ENCODE data around the gene ZNF808. TPM values are rescaled to one million over a fixed set of nuclear protein-coding genes. Genes with fewer than 3 reads are reported as not detected.

ZNF808 gene
- total and polyA plus RNA-seq, 2 of the 4 experiments (the other 2 are of a cell fraction), result 3.6 to 19.9 TPM

DNA sequence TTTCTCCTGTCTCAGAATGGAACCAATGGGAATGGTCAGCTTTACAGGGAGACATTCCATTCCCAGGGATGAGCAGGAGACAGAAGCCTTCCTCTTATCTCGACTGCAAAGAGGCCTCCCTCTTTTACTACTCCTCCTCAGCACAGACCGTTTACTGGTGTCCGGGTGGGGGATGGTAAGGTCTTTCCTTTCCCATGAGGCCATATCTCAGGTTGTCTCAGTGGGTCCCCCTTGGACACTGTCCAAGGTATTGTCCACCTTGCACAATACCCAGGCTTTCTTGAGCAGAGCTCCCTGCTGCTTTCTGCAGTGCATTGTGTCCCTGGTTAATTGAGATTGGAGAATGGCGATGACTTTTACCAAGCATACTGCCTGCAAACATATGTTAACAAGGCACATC is 7.5 kb upstream of the ZNF808 start:
- H2AFZ ChIP-seq (replicated peaks; ENCODE audit: low read length, poor library complexity), result no peak overlapping the region
- no peak overlapping the region for H2BK20ac ChIP-seq (ENCODE audit: low read depth, low read length)
- H4K5ac ChIP-seq (ENCODE audit: low read depth, low read length), result no peak overlapping the region
- in situ Hi-C loops (cut with MboI; ENCODE audit: low sequenced_read_pairs) (no loop called here), dilution Hi-C loops (cut with HindIII; ENCODE audit: low sequenced_read_pairs, unreplicated experiment) (no loop called here), intact Hi-C loops (cut with micrococcal nuclease) (no loop called here)
- H2BK15ac ChIP-seq (ENCODE audit: low read depth, low read length), result no peak overlapping the region
- no peak overlapping the region for H3K18ac ChIP-seq (ENCODE audit: low read depth, low read length)
- peaks cover 22% of the 10 kb centered on the region for H3K9me3 ChIP-seq (ENCODE audit: control insufficient read depth, insufficient read depth, low read length)
- H3K4me2 ChIP-seq (ENCODE audit: low read depth, low read length), result no peak overlapping the region
- H3K23ac ChIP-seq (ENCODE audit: low read depth, low read length), result no peak overlapping the region
- no peak overlapping the region for H3K27ac ChIP-seq (ENCODE audit: insufficient read depth, low read length)
- H3K36me3 ChIP-seq (ENCODE audit: control insufficient read depth, insufficient read depth, low read length), result peaks cover 1% of the 10 kb centered on the region; the same call in 1 of the 2 replicates
- no peak overlapping the region for H2BK5ac ChIP-seq (ENCODE audit: low read depth, low read length, poor library complexity, severe bottlenecking)
- H3K9me1 ChIP-seq (ENCODE audit: insufficient read depth, low read length), result no peaks in the 10 kb centered on the region
- TF ChIP-seq CHD1 (IDR thresholded peaks at IDR 0.05; ENCODE audit: low read depth, low read length), result no peak
- TF ChIP-seq MAZ (IDR thresholded peaks at IDR 0.05; ENCODE audit: borderline replicate concordance, low read depth, low read length), result no peak
- TF ChIP-seq FOS (IDR thresholded peaks at IDR 0.05; ENCODE audit: low read depth, low read length), result no peak
- TF ChIP-seq NFE2L2 (IDR thresholded peaks at IDR 0.05; ENCODE audit: low read depth, low read length), result no peak
- TF ChIP-seq RAD21 (IDR thresholded peaks at IDR 0.05; ENCODE audit: low read length), result no peak
- no peak for TF ChIP-seq BHLHE40 (IDR thresholded peaks at IDR 0.05; ENCODE audit: low read depth, low read length)
- no peak overlapping the region for H3K4ac ChIP-seq (ENCODE audit: low read depth, low read length)
- no peak overlapping the region for H2AK5ac ChIP-seq (ENCODE audit: low read depth, low read length)
- POLR2A ChIA-PET (ENCODE audit: unreplicated experiment), result no interaction called here
- DNase-seq (no peak), ATAC-seq (ENCODE audit: low read depth) (no peak)
- H3K4me3 ChIP-seq (ENCODE audit: insufficient read depth, low read depth, low read length), result no peak overlapping the region
- H3K14ac ChIP-seq (replicated peaks; ENCODE audit: low read depth, low read length), result no peak overlapping the region
- H3K27me3 ChIP-seq (ENCODE audit: control insufficient read depth, insufficient read depth, low read length), result no peaks in the 10 kb centered on the region
- H4K8ac ChIP-seq (ENCODE audit: low read depth in 2 of 2, low read length in 2 of 2), result no peak overlapping the region
- H3K4me1 ChIP-seq (ENCODE audit: control insufficient read depth, insufficient read depth, low read length), result no peaks in the 10 kb centered on the region
- no peak overlapping the region for H2BK120ac ChIP-seq (ENCODE audit: low read depth, low read length)
- no peak overlapping the region for H3K9ac ChIP-seq (ENCODE audit: low read depth, low read length)
- no peak overlapping the region for H3K56ac ChIP-seq (ENCODE audit: extremely low read depth, insufficient read depth, low read length)
- CTCF ChIA-PET, result no interaction called here
- WGBS, 2 experiments (ENCODE audit: extremely low coverage in 2 of 2, insufficient read length in 1 of 2), result no CpG with 5 or more reads among the region's 4 CpGs
- H4K20me1 ChIP-seq (ENCODE audit: insufficient read depth, low read length), result no peaks in the 10 kb centered on the region
- H2AK9ac ChIP-seq (replicated peaks; ENCODE audit: low read depth, low read length, poor library complexity), result no peak overlapping the region
- H3K79me1 ChIP-seq (ENCODE audit: low read depth in 1 of 2, low read length in 2 of 2), result no peaks in the 10 kb centered on the region
- no TSS peak for BruUV-seq (replicated peaks)
- H4K91ac ChIP-seq (ENCODE audit: insufficient read depth, low read depth, low read length), result no peak overlapping the region

Measured in IMR-90 (cell line).